T-cell (primary cell): ENCODE data around the gene MED17. TPM values are rescaled to one million over a fixed set of nuclear protein-coding genes. Genes with fewer than 3 reads are reported as not detected.
A peak's percentile ranks its signal among the peaks of the same experiment; 100 is the strongest.

ENCODE experiments used
- ATAC-seq, 4 experiments: fragments of 200-7000 bp in 3 of 4; fragments of 150-1000 bp in 1 of 4; cut with Tn5 transposase; replicated peaks in 1 of 4; 1 replicate in 3 of 4; 2 replicates in 1 of 4; pipeline ENCODE4 v1.10.0; 2021; ENCODE audit warnings: moderate library complexity in 3 of 4, mild to moderate bottlenecking in 2 of 4, moderate number of reproducible peaks in 1 of 4
- CTCF ChIA-PET, 2 donors: fragments of 300-600 bp; sonication (Branson Sonifier 250); formaldehyde crosslinking; loops; one replicate each; lab custom pipeline; 2022; ENCODE audit warnings: antibody characterized with exemption in 2 of 2; lab: Charles Lee
- POLR2A ChIA-PET, 2 donors: fragments of 300-600 bp; sonication (Branson Sonifier 250); formaldehyde crosslinking; loops; one replicate each; lab custom pipeline; 2022; ENCODE audit warnings: antibody characterized with exemption in 2 of 2; lab: Charles Lee
- DNase-seq, 35 experiments: peaks; one replicate each; pipeline versions ENCODE4 v3.0.0 to v3.0.0-alpha.2; 2013 to 2023
- H3K27ac ChIP-seq: one replicate; pipeline ENCODE4 v1.5.1; 2013; ENCODE audit warnings: low read length
- H3K27me3 ChIP-seq, 2 experiments: replicated peaks in 1 of 2; 1 replicate in 1 of 2; 2 replicates in 1 of 2; pipeline versions ENCODE4 v1.6.1 to v1.7.0; 2013; ENCODE audit warnings: low read length in 1 of 2, mixed read lengths in 1 of 2; ENCODE audit not compliant: control insufficient read depth in 2 of 2, insufficient read depth in 2 of 2; ENCODE audit errors: extremely low read depth in 1 of 2
- H3K36me3 ChIP-seq, 2 donors: 1 replicate in 1 of 2; 2 replicates in 1 of 2; pipeline versions ENCODE4 v1.6.1 to v1.7.0; 2013; ENCODE audit warnings: low read length in 1 of 2; ENCODE audit not compliant: control insufficient read depth in 2 of 2, insufficient read depth in 1 of 2; ENCODE audit errors: extremely low read depth in 1 of 2
- H3K4me1 ChIP-seq, 2 experiments: 1 replicate in 1 of 2; 2 replicates in 1 of 2; pipeline versions ENCODE4 v1.6.1 to v1.7.0; 2013; ENCODE audit warnings: low read length in 2 of 2, mixed read lengths in 1 of 2; ENCODE audit not compliant: insufficient read depth in 2 of 2, control insufficient read depth in 1 of 2; ENCODE audit errors: extremely low read depth in 1 of 2
- H3K4me3 ChIP-seq, 2 donors: 1 replicate in 1 of 2; 2 replicates in 1 of 2; pipeline versions ENCODE4 v1.5.1 to v1.7.0; 2013; ENCODE audit warnings: mild to moderate bottlenecking in 2 of 2, low read length in 1 of 2, moderate library complexity in 1 of 2; ENCODE audit not compliant: control insufficient read depth in 1 of 2; ENCODE audit errors: extremely low read depth in 1 of 2
- H3K9me3 ChIP-seq: 2 replicates; pipeline ENCODE4 v1.7.0; 2013
- H3K27ac Mint-ChIP-seq, 2 donors: one replicate each; pipeline ENCODE4 v1.8.0; 2020 to 2021; ENCODE audit warnings: mild to moderate bottlenecking in 2 of 2, mixed read lengths in 2 of 2
- H3K27me3 Mint-ChIP-seq, 2 donors: one replicate each; pipeline ENCODE4 v1.8.0; 2021 to 2022; ENCODE audit warnings: mixed read lengths in 2 of 2
- H3K36me3 Mint-ChIP-seq: one replicate; pipeline ENCODE4 v1.8.0; 2021; ENCODE audit warnings: mixed read lengths
- H3K4me1 Mint-ChIP-seq, 3 donors: one replicate each; pipeline ENCODE4 v1.8.0; 2020 to 2022; ENCODE audit warnings: mixed read lengths in 3 of 3, mild to moderate bottlenecking in 1 of 3
- H3K4me3 Mint-ChIP-seq, 3 donors: one replicate each; pipeline ENCODE4 v1.8.0; 2020 to 2022; ENCODE audit warnings: mild to moderate bottlenecking in 3 of 3, mixed read lengths in 3 of 3, moderate library complexity in 3 of 3
- H3K9me3 Mint-ChIP-seq, 3 donors: one replicate each; pipeline ENCODE4 v1.8.0; 2020 to 2022; ENCODE audit warnings: mixed read lengths in 3 of 3
- WGBS: methylation state at CpG from one replicate; pipeline ENCODE4 v1.1.5; 2013; ENCODE audit warnings: missing lambda C conversion rate; ENCODE audit not compliant: insufficient coverage; 5-methylcytosine and 5-hydroxymethylcytosine counted together
- total RNA-seq, 35 experiments: library from RNA in 6 of 35; stranded (reverse) in 6 of 35; fragments of 120-200 nt in 1 of 35; gene quantifications; one replicate each; pipeline versions ENCODE4 v1.2.1 to v1.2.4 and lab custom pipeline; 2013 to 2026

Gene MED17
- total RNA-seq, 5 donors from 2014 or later (not counting 1 experiment from before 2014, with no cell fraction given): 64.1 to 71.7 (median 67.1) TPM

- Histone ChIP-seq H3K27ac (no peak overlapping the region), H3K4me1 (peaks cover 0 to 6% of the 10 kb centered on the region in 2 experiments), H3K9me3 (no peaks in the 10 kb centered on the region), H3K36me3 (no peaks in the 10 kb centered on the region), H3K4me3 (no peak overlapping the region), H3K27me3 (peaks cover 4 to 22% of the 10 kb centered on the region in 2 experiments)
- peaks cover 0 to 5% (median 5%) of the 10 kb centered on the region in 3 donors for H3K4me1 Mint-ChIP-seq
- no peaks in the 10 kb centered on the region for H3K9me3 Mint-ChIP-seq
- ATAC-seq (no peak), DNase-seq (no peak)
- CTCF ChIA-PET: no interaction called here
- 73% methylated on average over 5 of the region's 8 CpGs for WGBS
- POLR2A ChIA-PET: no interaction called here
- H3K4me3 Mint-ChIP-seq: no peak overlapping the region
- no peak overlapping the region for H3K27ac Mint-ChIP-seq
- H3K36me3 Mint-ChIP-seq: no peaks in the 10 kb centered on the region
- peaks cover 20 to 27% of the 10 kb centered on the region in 2 donors for H3K27me3 Mint-ChIP-seq
These were observed 61.4 kb downstream of the MED17 start for GRCh38 chr11:93845181-93846092.

DNA sequence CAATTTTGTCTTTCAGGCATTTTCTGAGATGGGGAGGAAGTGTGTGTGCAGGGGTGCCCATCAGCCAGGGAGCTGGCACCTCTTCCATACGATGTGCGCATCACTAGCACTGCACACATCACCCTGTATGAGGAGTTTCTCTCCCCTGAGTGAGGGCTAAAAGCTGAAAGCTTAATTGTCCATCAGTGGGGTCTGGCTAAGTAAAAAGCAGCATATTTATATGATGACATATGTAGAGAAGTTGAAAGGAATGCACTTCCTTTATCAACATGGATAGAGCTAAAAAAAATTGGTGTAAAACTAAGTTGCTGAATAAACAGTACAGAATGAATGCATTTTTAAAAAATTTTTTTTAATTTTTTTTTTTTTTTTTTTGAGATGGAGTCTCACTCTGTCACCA lies 62.3 kb downstream of the MED17 start:
- WGBS: no CpG with 5 or more reads among the region's 2 CpGs
- no peak overlapping the region for H3K27ac ChIP-seq
- Mint-ChIP-seq H3K4me1 (peaks cover 0 to 8% (median 5%) of the 10 kb centered on the region in 3 donors), H3K27ac (no peak overlapping the region), H3K27me3 (peaks cover 29 to 32% of the 10 kb centered on the region in 2 donors), H3K36me3 (no peaks in the 10 kb centered on the region), H3K4me3 (no peak overlapping the region), H3K9me3 (no peaks in the 10 kb centered on the region)
- ChIA-PET POLR2A (no interaction called here), CTCF (interaction anchor here in 1 of 2 donors (0.7 kb wide), 1 partner anchor 1991 kb away, joined by 3 read pairs; no protein-coding TSS in a partner anchor)
- ATAC-seq: no peak
- H3K27me3 ChIP-seq: peaks cover 6 to 32% of the 10 kb centered on the region in 2 experiments
- DNase-seq: no peak
- peaks cover 0 to 6% of the 10 kb centered on the region in 2 experiments for H3K4me1 ChIP-seq
- H3K4me3 ChIP-seq: no peak overlapping the region
- no peaks in the 10 kb centered on the region for H3K36me3 ChIP-seq
- H3K9me3 ChIP-seq: no peaks in the 10 kb centered on the region

DNA sequence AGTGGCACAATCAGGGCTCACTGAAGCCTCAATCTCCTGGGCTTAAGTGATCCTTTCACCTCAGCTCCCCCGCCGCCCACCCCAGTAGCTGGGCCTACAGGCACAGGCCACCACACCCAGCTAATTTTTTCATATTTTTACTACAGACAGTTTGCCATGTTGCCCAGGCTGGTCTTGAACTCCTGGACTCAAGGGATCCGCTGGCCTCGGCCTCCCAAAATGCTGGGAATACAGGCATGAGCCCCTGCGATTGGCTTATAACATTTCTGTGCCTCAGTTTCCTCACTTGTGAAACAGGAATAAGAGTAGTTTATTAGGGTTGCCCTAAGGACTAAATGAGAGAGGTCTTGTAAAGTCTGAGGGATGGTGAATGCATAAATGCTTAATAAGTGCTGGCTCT lies 65.1 kb downstream of the MED17 start:
- Mint-ChIP-seq H3K27me3 (peaks cover 40 to 46% of the 10 kb centered on the region in 2 donors), H3K9me3 (no peaks in the 10 kb centered on the region), H3K36me3 (no peaks in the 10 kb centered on the region), H3K4me3 (peak overlapping the region in 1 of 3 donors; percentile 14), H3K4me1 (peaks cover 0 to 8% (median 5%) of the 10 kb centered on the region in 3 donors), H3K27ac (no peak overlapping the region)
- ATAC-seq: no peak
- Histone ChIP-seq H3K4me1 (peaks cover 0 to 6% of the 10 kb centered on the region in 2 experiments), H3K36me3 (no peaks in the 10 kb centered on the region), H3K4me3 (no peak overlapping the region), H3K27ac (no peak overlapping the region), H3K27me3 (peaks cover 6 to 33% of the 10 kb centered on the region in 2 experiments), H3K9me3 (no peaks in the 10 kb centered on the region)
- ChIA-PET CTCF (no interaction called here), POLR2A (no interaction called here)
- WGBS: 100% methylated on average over 4 of the region's 5 CpGs
- DNase-seq: no peak

GRCh38 chr11:93849751-93850593 lies 65.9 kb downstream of the MED17 start:
- ATAC-seq: no peak
- ChIA-PET POLR2A (no interaction called here), CTCF (no interaction called here)
- Mint-ChIP-seq H3K27ac (no peak overlapping the region), H3K36me3 (no peaks in the 10 kb centered on the region), H3K27me3 (peaks cover 40 to 46% of the 10 kb centered on the region in 2 donors), H3K9me3 (no peaks in the 10 kb centered on the region), H3K4me1 (peaks cover 0 to 8% (median 5%) of the 10 kb centered on the region in 3 donors), H3K4me3 (peak overlapping the region in 1 of 3 donors; percentile 14)
- Histone ChIP-seq H3K9me3 (no peaks in the 10 kb centered on the region), H3K36me3 (no peaks in the 10 kb centered on the region), H3K4me1 (peaks cover 0 to 6% of the 10 kb centered on the region in 2 experiments), H3K4me3 (no peak overlapping the region), H3K27ac (no peak overlapping the region), H3K27me3 (peaks cover 6 to 33% of the 10 kb centered on the region in 2 experiments)
- WGBS: 11% methylated on average over 57 of the region's 67 CpGs
- no peak for DNase-seq

- Histone ChIP-seq H3K4me1 (peaks cover 0 to 6% of the 10 kb centered on the region in 2 experiments), H3K36me3 (no peaks in the 10 kb centered on the region), H3K9me3 (no peaks in the 10 kb centered on the region), H3K4me3 (no peak within 1 kb of the TSS), H3K27ac (no peak within 1 kb of the TSS), H3K27me3 (peaks cover 6 to 31% of the 10 kb centered on the region in 2 experiments)
- no peaks in the 10 kb centered on the region for H3K36me3 Mint-ChIP-seq
- DNase-seq: no peak
- peaks cover 42 to 49% of the 10 kb centered on the region in 2 donors for H3K27me3 Mint-ChIP-seq
- WGBS: 100% methylated on average over 1 of the region's 6 CpGs
- no peaks in the 10 kb centered on the region for H3K9me3 Mint-ChIP-seq
- no peak for ATAC-seq
- H3K4me1 Mint-ChIP-seq: peaks cover 0 to 8% (median 5%) of the 10 kb centered on the region in 3 donors
- CTCF ChIA-PET: interaction anchor here in 1 of 2 donors (0.7 kb wide), 1 partner anchor 595 kb away, joined by 3 read pairs; no protein-coding TSS in a partner anchor
- peak within 1 kb of the TSS in 1 of 3 donors; percentile 14 for H3K4me3 Mint-ChIP-seq
- POLR2A ChIA-PET: no interaction called here
- H3K27ac Mint-ChIP-seq: no peak within 1 kb of the TSS
These were observed 66.5 kb downstream of the MED17 start, which contains the start of gene VSTM5 for GRCh38 chr11:93850594-93851018. Gene VSTM5, minus strand, starts transcription at chr11:93850618. Its CDS starts 116 bp downstream, at chr11:93850502.

DNA sequence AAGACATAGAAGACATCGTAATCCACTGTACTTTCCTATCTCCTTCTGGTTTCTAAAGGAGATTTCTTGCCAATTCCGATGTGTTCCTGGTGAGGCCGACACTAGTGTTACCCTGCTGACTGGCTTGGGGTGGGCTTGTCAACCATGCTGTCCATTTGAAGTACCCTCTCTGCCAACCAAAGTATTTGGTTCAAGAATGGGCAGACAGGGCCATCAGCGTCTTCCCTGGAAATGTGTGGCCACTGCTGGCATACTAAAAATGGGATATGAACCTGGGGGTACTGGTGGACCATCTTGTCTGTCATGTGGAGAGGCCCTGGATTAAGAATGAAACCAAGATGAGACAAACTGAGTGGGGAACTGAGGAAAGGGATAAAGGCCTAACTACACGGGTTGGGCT lies 68.2 kb downstream of the MED17 start:
- Histone ChIP-seq H3K27me3 (peaks cover 6 to 31% of the 10 kb centered on the region in 2 experiments), H3K27ac (no peak overlapping the region), H3K36me3 (no peaks in the 10 kb centered on the region), H3K9me3 (no peaks in the 10 kb centered on the region), H3K4me3 (no peak overlapping the region), H3K4me1 (peaks cover 0 to 6% of the 10 kb centered on the region in 2 experiments)
- Mint-ChIP-seq H3K4me1 (peaks cover 0 to 8% (median 5%) of the 10 kb centered on the region in 3 donors), H3K4me3 (no peak overlapping the region), H3K27me3 (peaks cover 41 to 49% of the 10 kb centered on the region in 2 donors), H3K27ac (no peak overlapping the region), H3K9me3 (no peaks in the 10 kb centered on the region), H3K36me3 (no peaks in the 10 kb centered on the region)
- ATAC-seq: no peak
- CTCF ChIA-PET: no interaction called here
- DNase-seq: no peak
- 95% methylated on average over 3 of the region's 5 CpGs for WGBS
- POLR2A ChIA-PET: no interaction called here
